GM12878 (cell line): Measurements from ENCODE around the gene TSHZ2. TPM values are rescaled to one million over a fixed set of nuclear protein-coding genes. Genes with fewer than 3 reads are reported as not detected.

Experiments used
- ATAC-seq: fragments of 200-7000 bp; cut with Tn5 transposase; 3 replicates; pipeline ENCODE4 v1.9.1; 2020; ENCODE audit warnings: mild to moderate bottlenecking, moderate library complexity
- BruUV-seq: library from RNA; stranded (reverse); fragments of 400-500 nt; replicated peaks from 2 replicates; lab custom pipeline; 2021; lab: Mats Ljungman, UMichigan
- CTCF ChIA-PET: fragments of 300-600 bp; sonication (Branson Sonifier 250); formaldehyde crosslinking; extraction: SDS; loops from one replicate; lab custom pipeline; 2021; ENCODE audit warnings: inconsistent platforms; lab: Yijun Ruan, JAX
- POLR2A ChIA-PET: fragments of 350-600 bp; formaldehyde crosslinking; extraction: SDS; loops from one replicate; lab custom pipeline; 2021; ENCODE audit warnings: inconsistent platforms; lab: Charles Lee
- RAD21 ChIA-PET: fragments of 300-600 bp; sonication (Branson Sonifier 250); formaldehyde crosslinking; loops from one replicate; lab custom pipeline; 2023; ENCODE audit warnings: antibody characterized with exemption; ENCODE audit not compliant: unreplicated experiment; lab: Charles Lee
- SMC1A ChIA-PET: fragments of 300-600 bp; sonication (Branson Sonifier 250); formaldehyde crosslinking; loops from one replicate; lab custom pipeline; 2023; ENCODE audit not compliant: unreplicated experiment, uncharacterized antibody; lab: Charles Lee
- DNase-seq: peaks from one replicate; pipeline ENCODE4 v3.0.0-alpha.2; 2011; ENCODE audit warnings: low read depth, low spot score
- FAIRE-seq: peaks from 3 replicates; lab custom pipeline; 2011; peaks lifted over from hg19 to GRCh38; lab: Jason Lieb, UNC
- H2AFZ ChIP-seq: 2 replicates; pipeline ENCODE4 v1.6.0; 2011; ENCODE audit warnings: low read depth, low read length, control low read depth; ENCODE audit not compliant: control insufficient read depth
- H3K27ac ChIP-seq: 2 replicates; pipeline ENCODE4 v1.5.1; 2011; ENCODE audit warnings: control low read depth; ENCODE audit not compliant: control insufficient read depth, insufficient read depth
- H3K27me3 ChIP-seq, 2 experiments: replicated peaks in 1 of 2; 2 replicates each; pipeline versions ENCODE4 v1.6.0 to v1.6.1; 2011; ENCODE audit warnings: low read length in 1 of 2; ENCODE audit not compliant: control insufficient read depth in 2 of 2, insufficient read depth in 2 of 2
- H3K36me3 ChIP-seq, 2 experiments: 2 replicates each; pipeline ENCODE4 v1.5.1; 2011; ENCODE audit warnings: low read length in 1 of 2; ENCODE audit not compliant: control insufficient read depth in 2 of 2, insufficient read depth in 2 of 2
- H3K4me1 ChIP-seq: 2 replicates; pipeline ENCODE4 v1.6.1; 2011; ENCODE audit warnings: mild to moderate bottlenecking, low read length, moderate library complexity, mixed read lengths; ENCODE audit not compliant: control insufficient read depth, insufficient read depth
- H3K4me2 ChIP-seq: 2 replicates; pipeline ENCODE4 v1.6.0; 2011; ENCODE audit warnings: control low read depth; ENCODE audit not compliant: control insufficient read depth, insufficient read depth
- H3K4me3 ChIP-seq: fragments of 200-600 bp; sonication (generic); 2 replicates; pipeline ENCODE4 v1.5.1; 2016
- H3K79me2 ChIP-seq: 2 replicates; pipeline ENCODE4 v1.6.0; 2011; ENCODE audit warnings: low read length; ENCODE audit not compliant: control insufficient read depth, insufficient read depth
- H3K9ac ChIP-seq: 2 replicates; pipeline ENCODE4 v1.8.0; 2011; ENCODE audit warnings: low read length, control low read depth, mixed read lengths; ENCODE audit not compliant: control insufficient read depth, insufficient read depth
- H3K9me3 ChIP-seq: replicated peaks from 3 replicates; pipeline ENCODE4 v1.5.1; 2011; ENCODE audit warnings: mild to moderate bottlenecking, low read length; ENCODE audit not compliant: control insufficient read depth, insufficient read depth
- H4K20me1 ChIP-seq: 2 replicates; pipeline ENCODE4 v1.6.0; 2011; ENCODE audit not compliant: control insufficient read depth, insufficient read depth
- CHD1 ChIP-seq: IDR thresholded peaks from 2 replicates; pipeline ENCODE4 v1.6.1; 2012; ENCODE audit warnings: low read depth, low read length, improper control_type of control experiment
- ELK1 ChIP-seq: IDR thresholded peaks from 2 replicates; pipeline ENCODE4 v1.6.1; 2012; ENCODE audit warnings: low read depth, low read length, improper control_type of control experiment
- FOXK2 ChIP-seq: fragments of 450-650 bp; IDR thresholded peaks from 2 replicates; pipeline ENCODE4 v1.6.1; 2017; ENCODE audit warnings: mild to moderate bottlenecking, moderate library complexity
- GABPA ChIP-seq: IDR thresholded peaks from 2 replicates; pipeline ENCODE4 v1.6.1; 2014; ENCODE audit warnings: antibody characterized with exemption, low read depth, mild to moderate bottlenecking, inconsistent platforms
- MTA2 ChIP-seq: fragments of 450-650 bp; IDR thresholded peaks from 2 replicates; pipeline ENCODE4 v1.6.1; 2016; ENCODE audit warnings: low read depth, mild to moderate bottlenecking, moderate library complexity
- MTA3 ChIP-seq: IDR thresholded peaks from 2 replicates; pipeline ENCODE4 v1.6.1; 2012; ENCODE audit warnings: low read length, inconsistent platforms, borderline replicate concordance
- NRF1 ChIP-seq: conservative IDR thresholded peaks from 2 replicates; pipeline ENCODE4 v1.6.1; 2011; ENCODE audit warnings: mild to moderate bottlenecking, low read depth, low read length, improper control_type of control experiment
- RAD51 ChIP-seq: fragments of 450-650 bp; IDR thresholded peaks from 2 replicates; pipeline ENCODE4 v1.6.1; 2016; ENCODE audit warnings: moderate library complexity, mild to moderate bottlenecking, inconsistent platforms
- RUNX3 ChIP-seq: IDR thresholded peaks from 2 replicates; pipeline ENCODE4 v1.6.1; 2012; ENCODE audit warnings: low read length, inconsistent platforms
- SMAD5 ChIP-seq: IDR thresholded peaks from 2 replicates; pipeline ENCODE4 v1.6.1; 2016; ENCODE audit warnings: antibody characterized with exemption, low read depth
- ZNF24 ChIP-seq: fragments of 450-650 bp; IDR thresholded peaks from 2 replicates; pipeline ENCODE4 v1.6.1; 2017; ENCODE audit warnings: antibody characterized with exemption, mild to moderate bottlenecking
- ZNF592 ChIP-seq: fragments of 450-650 bp; IDR thresholded peaks from 2 replicates; pipeline ENCODE4 v1.6.1; 2017; ENCODE audit warnings: mild to moderate bottlenecking, moderate library complexity
- ZNF687 ChIP-seq: fragments of 450-650 bp; IDR thresholded peaks from 2 replicates; pipeline ENCODE4 v1.6.1; 2017; ENCODE audit warnings: mild to moderate bottlenecking, moderate library complexity
- WGBS: methylation state at CpG from one replicate; pipeline ENCODE4 v1.1.6; 2016; ENCODE audit warnings: low lambda C conversion rate; ENCODE audit not compliant: insufficient replicate concordance, insufficient coverage; ENCODE audit errors: missing lambda C conversion rate; 5-methylcytosine and 5-hydroxymethylcytosine counted together
- in situ Hi-C: fragments of 300-500 bp; cut with MboI; formaldehyde crosslinking; loops from 9 replicates; pipeline ENCODE4 v1.14.3; 2018; ENCODE audit warnings: mixed read lengths
- intact Hi-C: fragments of 100-400 bp; cut with micrococcal nuclease; formaldehyde crosslinking; loops from one replicate; pipeline ENCODE4 v1.14.2; 2022; ENCODE audit not compliant: unreplicated experiment
- polyA plus RNA-seq, 11 experiments: library from polyadenylated mRNA; depleted of rRNA in 4 of 11; unstranded in 6 of 11; stranded (reverse) in 5 of 11; fragments of >200 nt; fragmentation: Nextera tagmentation in 4 of 11; fragmentation: Illumina TruSeq in 1 of 11; extraction: Ambion mirVana in 4 of 11; extraction: Trizol in 1 of 11; gene quantifications; 1 replicate in 1 of 11; 2 replicates in 10 of 11; pipeline versions ENCODE4 v1.2.1 to v1.2.3, GENCODE V29; 2011 to 2016; ENCODE audit warnings: inconsistent platforms in 2 of 11, missing spikeins in 2 of 11, low read depth in 1 of 11
- total RNA-seq, 4 experiments: library from RNA; depleted of rRNA in 3 of 4; stranded (reverse); fragments of >200 nt in 3 of 4; fragmentation: Illumina TruSeq in 1 of 4; extraction: Trizol in 1 of 4; gene quantifications; 2 replicates each; pipeline versions ENCODE4 v1.2.1 to v1.2.3, GENCODE V29; 2013 to 2021

TSHZ2 gene
- total and polyA plus RNA-seq, 10 of the 15 experiments (the other 5 are each of a cell fraction or from before 2014, with no cell fraction given), result 0.01 to 0.86 (median 0.13) TPM; not detected in 2

GRCh38 chr20:53360852-53361251 lies 388.7 kb downstream of the TSHZ2 start:
- ChIA-PET POLR2A (no interaction called here), CTCF (no interaction called here), RAD21 (no interaction called here), SMC1A (no interaction called here)
- no peaks in the 10 kb centered on the region for H4K20me1 ChIP-seq
- H3K36me3 ChIP-seq, result no peaks in the 10 kb centered on the region
- DNase-seq, result no peak
- no peak overlapping the region for H3K4me2 ChIP-seq
- H3K27ac ChIP-seq, result no peak overlapping the region
- in situ Hi-C loops (no loop called here), intact Hi-C loops (no loop called here)
- H3K27me3 ChIP-seq, result no peaks in the 10 kb centered on the region; a peak in 2 of 4 replicates
- BruUV-seq, result no TSS peak
- ATAC-seq, result no peak
- peaks cover under 1% of the 10 kb centered on the region; the same call in 1 of the 3 replicates for H3K9me3 ChIP-seq
- WGBS, result 26% methylated on average over 6 of the region's 6 CpGs
- H3K9ac ChIP-seq, result no peak overlapping the region
- H3K79me2 ChIP-seq, result no peaks in the 10 kb centered on the region
- no peaks in the 10 kb centered on the region for H3K4me1 ChIP-seq
- no peak overlapping the region for H3K4me3 ChIP-seq
- no peak overlapping the region for H2AFZ ChIP-seq
- no peak for FAIRE-seq
- TF ChIP-seq FOXK2 (no peak), RAD51 (no peak), MTA2 (no peak), MTA3 (no peak), NRF1 (no peak), ZNF592 (no peak), GABPA (no peak), SMAD5 (no peak), ELK1 (no peak), CHD1 (no peak), ZNF24 (no peak), ZNF687 (no peak), RUNX3 (no peak)
